Breast epithelium (tissue), 4 donors: ENCODE results near the gene LAIR1. TPM values are rescaled to one million over a fixed set of nuclear protein-coding genes. Genes with fewer than 3 reads are reported as not detected.
"Not testable (repeated sequence)": the region's sequence is repeated elsewhere in the genome, so short reads cannot be mapped to it uniquely, and the experiment has no call there.

ENCODE experiments used
- DNase-seq, 2 donors: peaks; one replicate each; pipeline ENCODE4 v3.0.0-alpha.2; 2019; ENCODE audit warnings: low spot score in 2 of 2
- H3K27ac ChIP-seq, 2 donors: fragments of 200-600 bp; sonication (generic) in 1 of 2; one replicate each; pipeline ENCODE4 v1.5.1; 2016 to 2019; ENCODE audit warnings: mild to moderate bottlenecking in 1 of 2
- H3K27me3 ChIP-seq, 2 donors: fragments of 200-600 bp; sonication (generic) in 1 of 2; one replicate each; pipeline versions ENCODE4 v1.5.1 to v1.6.0; 2017 to 2019; ENCODE audit warnings: control low read depth in 1 of 2, mild to moderate bottlenecking in 1 of 2
- H3K36me3 ChIP-seq: fragments of 200-600 bp; one replicate; pipeline ENCODE4 v1.5.1; 2019
- H3K4me1 ChIP-seq, 2 donors: fragments of 200-600 bp; sonication (generic); one replicate each; pipeline ENCODE4 v1.5.1; 2016 to 2019; ENCODE audit warnings: control low read depth in 1 of 2
- H3K4me3 ChIP-seq, 3 donors: fragments of 200-600 bp; sonication (generic); 1 replicate in 2 of 3; 2 replicates in 1 of 3; pipeline ENCODE4 v1.5.1; 2016 to 2019; ENCODE audit warnings: mild to moderate bottlenecking in 3 of 3, moderate library complexity in 2 of 3
- H3K9me3 ChIP-seq, 2 donors: fragments of 200-600 bp; sonication (generic) in 1 of 2; one replicate each; pipeline ENCODE4 v1.5.1; 2016 to 2019; ENCODE audit warnings: control low read depth in 1 of 2
- POLR2A ChIP-seq: fragments of 450-650 bp; IDR thresholded peaks from one replicate; pipeline ENCODE4 v1.6.1; 2016; ENCODE audit warnings: antibody characterized with exemption, mild to moderate bottlenecking, moderate library complexity
- POLR2AphosphoS5 ChIP-seq, 3 donors: sonication (generic); formaldehyde crosslinking; IDR thresholded peaks; one replicate each; pipeline ENCODE4 v1.6.1; 2017; ENCODE audit warnings: antibody characterized with exemption in 3 of 3
- intact Hi-C: fragments of 100-400 bp; cut with DNase I; formaldehyde crosslinking; loops from one replicate; pipeline ENCODE4 v1.15.1; 2023; ENCODE audit warnings: low total_unique reads
- total RNA-seq, 3 donors: library from RNA; depleted of rRNA; stranded (reverse); fragments of >200 nt; gene quantifications; one replicate each; pipeline ENCODE4 v1.1.0, GENCODE V29; 2016
- TF ChIP-seq, protein P1 (sequence below), 3 donors: fragments of 450-650 bp; IDR thresholded peaks; one replicate each; pipeline ENCODE4 v1.5.1; 2016 to 2017; ENCODE audit warnings: antibody characterized with exemption in 3 of 3, mild to moderate bottlenecking in 3 of 3, moderate library complexity in 3 of 3

The LAIR1 gene
- total RNA-seq, 3 donors from 2014 or later: 11.8 to 44.5 (median 23.1) TPM

DNA sequence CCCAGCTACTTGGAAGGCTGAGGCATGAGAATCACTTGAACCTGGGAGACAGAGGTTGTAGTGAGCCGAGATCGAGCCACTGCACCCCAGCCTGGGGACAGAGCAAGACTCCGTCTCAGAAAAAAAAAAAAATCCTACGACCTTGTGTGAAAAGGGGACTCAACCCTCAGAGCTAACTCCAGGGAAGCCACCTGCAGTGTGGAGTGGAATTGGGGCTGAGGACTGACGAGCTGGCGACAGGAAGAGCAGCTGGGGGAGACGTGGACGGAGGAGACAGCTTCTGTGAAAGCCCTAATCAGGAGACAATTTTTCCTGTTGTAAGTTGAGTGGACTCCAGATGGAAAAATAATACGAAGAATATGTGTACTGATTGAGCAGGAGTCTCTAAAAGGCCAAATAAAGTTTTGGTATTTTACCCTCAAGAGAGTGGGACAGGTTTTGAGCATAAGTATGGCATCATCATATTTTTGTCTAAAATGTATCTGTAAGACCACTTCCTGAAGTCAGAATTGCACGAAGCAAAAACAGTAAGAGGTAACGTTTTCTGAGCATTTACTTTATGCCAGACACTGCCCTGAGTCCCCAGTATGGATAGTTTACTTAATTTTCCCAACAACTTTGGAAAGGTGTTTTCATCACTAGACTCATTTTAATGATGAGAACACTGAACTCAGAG, 12.0 kb upstream of the LAIR1 start:
- no peak for TF ChIP-seq POLR2A
- no peak for TF ChIP-seq POLR2AphosphoS5 (IDR thresholded peaks at IDR 0.05)
- TF ChIP-seq, protein P1, sequence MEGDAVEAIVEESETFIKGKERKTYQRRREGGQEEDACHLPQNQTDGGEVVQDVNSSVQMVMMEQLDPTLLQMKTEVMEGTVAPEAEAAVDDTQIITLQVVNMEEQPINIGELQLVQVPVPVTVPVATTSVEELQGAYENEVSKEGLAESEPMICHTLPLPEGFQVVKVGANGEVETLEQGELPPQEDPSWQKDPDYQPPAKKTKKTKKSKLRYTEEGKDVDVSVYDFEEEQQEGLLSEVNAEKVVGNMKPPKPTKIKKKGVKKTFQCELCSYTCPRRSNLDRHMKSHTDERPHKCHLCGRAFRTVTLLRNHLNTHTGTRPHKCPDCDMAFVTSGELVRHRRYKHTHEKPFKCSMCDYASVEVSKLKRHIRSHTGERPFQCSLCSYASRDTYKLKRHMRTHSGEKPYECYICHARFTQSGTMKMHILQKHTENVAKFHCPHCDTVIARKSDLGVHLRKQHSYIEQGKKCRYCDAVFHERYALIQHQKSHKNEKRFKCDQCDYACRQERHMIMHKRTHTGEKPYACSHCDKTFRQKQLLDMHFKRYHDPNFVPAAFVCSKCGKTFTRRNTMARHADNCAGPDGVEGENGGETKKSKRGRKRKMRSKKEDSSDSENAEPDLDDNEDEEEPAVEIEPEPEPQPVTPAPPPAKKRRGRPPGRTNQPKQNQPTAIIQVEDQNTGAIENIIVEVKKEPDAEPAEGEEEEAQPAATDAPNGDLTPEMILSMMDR (IDR thresholded peaks at IDR 0.05): no peak
- DNase-seq: no peak
- no peaks in the 10 kb centered on the region for H3K9me3 ChIP-seq
- peaks cover 0 to 10% of the 10 kb centered on the region in 2 donors for H3K27me3 ChIP-seq
- no peaks in the 10 kb centered on the region for H3K4me1 ChIP-seq
- no peak overlapping the region for H3K27ac ChIP-seq
- no peaks in the 10 kb centered on the region for H3K36me3 ChIP-seq
- H3K4me3 ChIP-seq: no peak overlapping the region
- intact Hi-C loops: no loop called here

DNA sequence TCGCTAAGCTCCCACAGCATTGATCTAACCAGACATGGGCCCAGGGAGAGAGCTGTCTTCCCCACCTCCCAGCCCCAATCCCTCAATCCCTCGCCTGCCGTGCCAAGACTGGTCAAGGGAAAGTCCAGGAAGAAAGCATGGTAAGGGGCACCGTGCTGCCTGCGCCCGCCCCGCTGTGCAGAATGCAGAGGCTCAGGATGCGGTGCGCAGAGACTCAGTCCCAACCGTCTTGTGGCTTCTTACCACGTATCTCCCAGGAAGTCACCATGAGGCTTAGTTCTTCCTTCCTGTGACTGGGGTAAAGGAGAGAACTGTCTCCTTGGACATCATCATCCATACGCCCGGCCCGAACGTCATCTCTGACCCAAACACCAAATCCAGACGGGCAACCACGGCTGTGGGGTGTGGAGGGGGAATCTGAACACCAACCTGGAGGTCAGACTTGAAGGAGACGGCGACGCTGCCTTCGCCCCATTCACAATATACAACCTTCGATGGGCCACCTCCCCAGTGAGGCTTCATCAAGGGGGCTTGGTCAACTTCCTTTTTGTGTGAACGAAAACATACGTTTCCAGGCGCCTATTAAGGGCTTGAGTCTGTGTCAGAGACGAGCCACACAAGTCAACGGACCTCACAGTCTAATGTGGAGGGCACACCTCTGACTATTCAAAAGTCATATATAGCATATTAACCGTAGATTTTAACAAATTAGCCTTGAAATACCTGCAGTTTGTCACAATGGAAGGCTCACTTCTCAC, 10.6 kb upstream of the LAIR1 start:
- not testable (repeated sequence) for DNase-seq, H3K27ac ChIP-seq

DNA sequence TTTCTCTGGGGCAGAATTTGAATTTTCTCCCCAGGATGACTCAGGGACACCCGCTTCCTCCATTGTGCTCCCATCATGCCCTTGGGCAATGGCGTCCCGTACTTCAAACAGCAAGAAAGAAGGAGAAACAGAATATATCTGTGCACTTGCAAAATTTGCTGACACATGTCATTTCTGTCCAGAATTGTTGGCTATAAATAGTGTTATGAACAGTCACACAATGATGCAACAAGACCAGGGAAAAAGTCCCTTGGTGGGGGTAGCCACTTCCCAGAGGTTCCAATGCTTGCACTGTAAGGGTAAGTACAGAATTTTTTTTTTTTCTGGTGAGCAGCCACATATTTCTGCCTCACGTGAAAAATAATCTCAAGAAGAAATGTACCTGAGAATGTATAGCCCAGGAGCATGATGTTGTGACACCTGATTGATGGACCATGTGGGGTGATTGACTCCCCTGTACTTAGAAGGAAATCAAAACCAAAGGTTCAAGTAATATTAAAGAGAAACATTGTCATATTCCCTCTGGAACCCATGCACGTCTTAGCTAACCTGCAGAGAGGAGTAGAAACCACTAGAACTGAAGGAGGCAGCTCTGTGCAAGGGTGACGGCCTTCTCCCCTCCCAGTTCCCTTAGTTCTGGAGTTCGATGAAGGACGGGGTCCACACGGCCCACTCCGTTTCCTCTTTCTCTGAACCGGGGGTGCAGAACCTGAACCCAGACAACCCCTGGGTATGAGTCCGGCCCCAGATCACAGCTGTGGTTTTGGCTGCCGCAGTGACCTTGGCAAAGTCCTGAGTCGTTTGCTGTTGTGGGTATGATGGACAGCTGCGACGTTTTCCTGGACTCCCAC, 9.3 kb upstream of the LAIR1 start:
- H3K36me3 ChIP-seq: no peaks in the 10 kb centered on the region
- no peak overlapping the region for H3K27ac ChIP-seq
- no peak for DNase-seq
- H3K4me3 ChIP-seq: no peak overlapping the region
- TF ChIP-seq POLR2A (no peak), POLR2AphosphoS5 (IDR thresholded peaks at IDR 0.05) (no peak)
- TF ChIP-seq, protein P1 (IDR thresholded peaks at IDR 0.05): no peak
- H3K4me1 ChIP-seq: no peaks in the 10 kb centered on the region
- H3K9me3 ChIP-seq: no peaks in the 10 kb centered on the region
- H3K27me3 ChIP-seq: no peaks in the 10 kb centered on the region
- intact Hi-C loops: loop anchor here (5.0 kb wide), 1 partner anchor 798 kb away; no protein-coding TSS in a partner anchor

More for the DNA sequence above, 10.6 kb upstream of the LAIR1 start:
- H3K4me1 ChIP-seq, H3K36me3 ChIP-seq, H3K9me3 ChIP-seq, H3K4me3 ChIP-seq, H3K27me3 ChIP-seq, intact Hi-C loops: not testable (repeated sequence)

DNA sequence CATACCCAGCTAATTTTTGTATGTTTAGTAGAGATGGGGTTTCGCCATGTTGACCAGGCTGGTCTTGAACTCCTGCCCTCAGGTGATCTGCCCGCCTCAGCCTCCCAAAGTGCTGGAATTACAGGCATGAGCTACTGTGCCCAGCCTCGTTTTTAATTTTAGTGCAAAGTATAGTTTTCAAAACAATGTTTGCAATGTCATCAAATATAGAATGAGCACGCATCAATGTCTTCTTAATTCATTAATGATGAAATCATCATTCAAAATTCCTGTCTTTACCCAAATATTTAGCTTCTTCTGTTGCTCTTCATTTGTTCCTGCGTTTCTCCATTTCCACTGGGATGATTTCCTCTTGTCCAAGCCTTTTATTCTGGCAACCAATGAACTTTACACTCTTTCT, 6.7 kb upstream of the LAIR1 start:
- not testable (repeated sequence) for H3K27ac ChIP-seq, DNase-seq, H3K36me3 ChIP-seq, H3K9me3 ChIP-seq, H3K4me1 ChIP-seq, H3K27me3 ChIP-seq, H3K4me3 ChIP-seq
- intact Hi-C loops: loop anchor here (5.0 kb wide), 1 partner anchor 801 kb away; no protein-coding TSS in a partner anchor

DNA sequence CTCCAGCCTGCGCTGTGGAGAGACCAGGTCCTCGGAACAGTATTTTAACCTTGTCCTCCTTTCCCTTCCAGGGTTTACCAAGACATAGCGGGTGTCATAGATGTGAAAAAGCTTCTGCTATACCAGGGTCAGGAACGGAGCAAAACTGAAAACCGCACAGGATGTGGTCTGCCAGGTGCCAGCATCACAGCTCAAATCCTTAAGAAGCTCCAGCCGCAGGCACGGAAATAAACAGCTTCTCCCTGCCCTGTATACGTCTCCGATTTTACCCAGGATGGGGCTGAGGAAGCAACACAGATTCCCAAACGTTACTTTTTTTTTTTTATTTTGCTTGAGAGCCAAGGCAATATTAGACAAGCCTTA, 5.7 kb upstream of the LAIR1 start:
- not testable (repeated sequence) for H3K27ac ChIP-seq, H3K36me3 ChIP-seq, H3K4me3 ChIP-seq, H3K9me3 ChIP-seq, H3K4me1 ChIP-seq, DNase-seq, H3K27me3 ChIP-seq
- intact Hi-C loops: loop anchor here (5.0 kb wide), 1 partner anchor 802 kb away; no protein-coding TSS in a partner anchor

DNA sequence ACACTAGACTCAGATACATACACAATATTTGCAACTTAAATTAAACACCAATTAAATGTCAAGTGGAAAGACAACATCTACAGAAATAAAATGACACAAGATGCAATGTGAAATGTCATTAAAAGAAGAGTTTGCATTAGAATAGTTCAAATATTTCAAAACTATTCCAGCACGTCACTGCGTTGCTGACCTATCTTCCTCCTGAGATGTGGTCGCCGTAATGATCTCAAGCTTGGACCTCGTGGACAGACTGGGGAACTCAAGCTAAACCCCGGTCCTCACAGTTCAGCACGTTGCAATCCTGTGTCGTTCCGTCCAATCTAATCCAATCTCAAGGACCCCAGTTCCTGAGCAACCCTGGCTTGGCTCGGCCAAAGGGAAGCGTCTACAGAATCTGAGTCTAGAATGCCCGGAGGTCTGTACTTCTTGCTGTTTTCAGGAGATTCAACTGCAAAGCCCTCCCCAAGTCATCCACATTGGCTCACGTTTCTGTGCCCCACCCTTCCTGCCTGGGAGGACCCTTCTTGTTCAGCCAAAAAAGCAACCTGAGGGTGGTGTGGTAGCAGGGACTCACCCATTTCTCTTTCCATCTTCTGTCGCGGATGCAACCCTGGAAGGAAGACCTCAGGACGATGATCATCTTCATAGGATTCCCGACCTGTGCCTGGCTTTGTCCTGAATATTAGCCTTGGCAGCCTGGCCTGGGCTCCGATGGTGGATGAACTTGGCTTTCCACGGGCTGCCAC, 5.1 kb upstream of the LAIR1 start:
- H3K36me3 ChIP-seq, H3K9me3 ChIP-seq, H3K4me1 ChIP-seq, H3K27me3 ChIP-seq, DNase-seq, H3K4me3 ChIP-seq, H3K27ac ChIP-seq: not testable (repeated sequence)
- intact Hi-C loops: loop anchor here (5.0 kb wide), 1 partner anchor 802 kb away; no protein-coding TSS in a partner anchor
